ENCODE measurements around the gene ZBTB7B. TPM values are rescaled to one million over a fixed set of nuclear protein-coding genes. Genes with fewer than 3 reads are reported as not detected.

Gene ZBTB7B
- total RNA-seq, 1 donor from 2014 or later = 77.6 TPM

DNA sequence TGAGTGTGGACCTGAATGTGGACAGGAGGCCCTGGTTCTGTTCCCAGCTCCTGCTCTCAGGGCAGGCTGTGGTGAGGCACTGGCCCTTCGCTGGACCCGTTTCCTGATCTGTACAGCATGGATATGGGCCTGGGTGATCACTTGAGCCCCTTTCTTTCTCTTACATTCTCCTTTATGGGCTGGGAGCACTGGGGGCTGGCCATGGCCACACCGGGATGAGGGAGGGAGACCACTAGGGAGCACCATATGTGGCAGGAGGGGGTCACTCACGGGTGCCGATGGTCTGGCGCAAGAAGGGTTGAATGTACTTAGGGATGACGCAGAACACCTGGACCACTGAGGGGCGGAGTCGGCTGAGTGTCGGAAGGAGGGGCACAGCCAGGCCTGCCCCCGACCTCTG lies 28.3 kb downstream of the ZBTB7B start:
- no peak for DNase-seq (ENCODE audit: extremely low spot score in 2 of 2)
- Histone ChIP-seq H3K27me3 (no peaks in the 10 kb centered on the region), H3K4me3 (no peak overlapping the region), H3K9me3 (no peaks in the 10 kb centered on the region), H3K27ac (no peak overlapping the region), H3K36me3 (no peaks in the 10 kb centered on the region), H3K4me1 (peaks cover 11% of the 10 kb centered on the region)
- intact Hi-C loops (cut with DNase I) = no loop called here
- TF ChIP-seq POLR2A (IDR thresholded peaks at IDR 0.05) = no peak
- TF ChIP-seq, protein P1, sequence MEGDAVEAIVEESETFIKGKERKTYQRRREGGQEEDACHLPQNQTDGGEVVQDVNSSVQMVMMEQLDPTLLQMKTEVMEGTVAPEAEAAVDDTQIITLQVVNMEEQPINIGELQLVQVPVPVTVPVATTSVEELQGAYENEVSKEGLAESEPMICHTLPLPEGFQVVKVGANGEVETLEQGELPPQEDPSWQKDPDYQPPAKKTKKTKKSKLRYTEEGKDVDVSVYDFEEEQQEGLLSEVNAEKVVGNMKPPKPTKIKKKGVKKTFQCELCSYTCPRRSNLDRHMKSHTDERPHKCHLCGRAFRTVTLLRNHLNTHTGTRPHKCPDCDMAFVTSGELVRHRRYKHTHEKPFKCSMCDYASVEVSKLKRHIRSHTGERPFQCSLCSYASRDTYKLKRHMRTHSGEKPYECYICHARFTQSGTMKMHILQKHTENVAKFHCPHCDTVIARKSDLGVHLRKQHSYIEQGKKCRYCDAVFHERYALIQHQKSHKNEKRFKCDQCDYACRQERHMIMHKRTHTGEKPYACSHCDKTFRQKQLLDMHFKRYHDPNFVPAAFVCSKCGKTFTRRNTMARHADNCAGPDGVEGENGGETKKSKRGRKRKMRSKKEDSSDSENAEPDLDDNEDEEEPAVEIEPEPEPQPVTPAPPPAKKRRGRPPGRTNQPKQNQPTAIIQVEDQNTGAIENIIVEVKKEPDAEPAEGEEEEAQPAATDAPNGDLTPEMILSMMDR (IDR thresholded peaks at IDR 0.05) = no peak
- no peak for TF ChIP-seq POLR2AphosphoS5 (IDR thresholded peaks at IDR 0.05; ENCODE audit: insufficient read depth in 1 of 2, low read depth in 1 of 2)

DNA sequence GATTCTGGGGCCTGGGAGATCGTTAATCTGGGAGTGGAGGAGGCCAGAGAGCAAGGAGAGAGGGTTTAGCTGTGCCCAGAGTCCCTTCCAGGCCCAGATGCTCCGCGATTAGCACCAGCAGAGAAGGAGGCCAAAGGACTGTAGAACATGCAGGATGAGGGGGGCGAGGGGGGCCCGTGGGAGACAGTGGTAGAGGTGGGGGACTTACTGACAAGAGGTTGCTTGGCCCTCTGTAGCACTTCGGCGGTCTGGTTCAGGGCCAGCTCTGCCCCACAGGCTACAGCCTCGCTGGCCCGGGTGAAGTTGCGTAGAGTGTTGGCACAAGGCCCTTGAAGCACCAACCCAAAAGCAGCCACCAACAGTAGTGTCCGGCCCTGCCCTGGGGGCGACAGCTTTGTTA lies 30.3 kb downstream of the ZBTB7B start:
- Histone ChIP-seq H3K4me1 (peaks cover 20% of the 10 kb centered on the region), H3K9me3 (no peaks in the 10 kb centered on the region), H3K27me3 (no peaks in the 10 kb centered on the region), H3K27ac (no peak overlapping the region), H3K4me3 (no peak overlapping the region), H3K36me3 (no peaks in the 10 kb centered on the region)
- DNase-seq (ENCODE audit: extremely low spot score in 2 of 2) = no peak
- TF ChIP-seq, protein P1 (IDR thresholded peaks at IDR 0.05) = no peak
- no peak for TF ChIP-seq POLR2A (IDR thresholded peaks at IDR 0.05)
- no peak for TF ChIP-seq POLR2AphosphoS5 (IDR thresholded peaks at IDR 0.05; ENCODE audit: insufficient read depth in 1 of 2, low read depth in 1 of 2)
- intact Hi-C loops (cut with DNase I) = no loop called here

DNA sequence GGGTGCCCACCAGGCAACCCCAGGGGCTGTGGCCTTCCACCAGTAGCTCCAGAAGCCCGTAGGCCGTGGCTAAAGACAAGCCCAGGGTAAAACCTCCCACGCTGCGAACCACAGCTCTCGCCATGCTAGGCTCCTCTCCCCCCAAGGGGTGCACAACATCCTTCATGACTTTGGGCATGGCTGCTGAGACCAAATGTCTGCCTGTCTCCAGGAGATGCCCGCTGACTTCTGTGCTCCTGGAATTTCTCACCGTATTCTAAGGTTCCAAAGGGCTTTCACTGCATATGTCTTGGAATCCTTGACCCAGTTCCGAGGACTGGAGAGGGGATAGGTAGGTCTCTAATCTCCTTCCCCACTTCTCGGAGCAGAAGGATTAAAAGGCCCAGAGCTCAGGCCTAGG lies 30.9 kb downstream of the ZBTB7B start, which contains the start of the genes DCST1 and DCST2:
Gene DCST1, plus strand, starts transcription at position 301 of the 400 bp plus-strand sequence. CDS start 213 bp downstream, outside the sequence.
Gene DCST2, minus strand, starts transcription at position 258 of the 400 bp plus-strand sequence. Its CDS starts 80 bp downstream, at position 178.
- TF ChIP-seq, protein P1 (IDR thresholded peaks at IDR 0.05) = no peak
- TF ChIP-seq POLR2AphosphoS5 (IDR thresholded peaks at IDR 0.05; ENCODE audit: insufficient read depth in 1 of 2, low read depth in 1 of 2) (no peak), POLR2A (IDR thresholded peaks at IDR 0.05) (no peak)
- H3K27me3 ChIP-seq = no peaks in the 10 kb centered on the region
- H3K4me1 ChIP-seq = peaks cover 20% of the 10 kb centered on the region
- intact Hi-C loops (cut with DNase I) = no loop called here
- no peak within 1 kb of the TSS for H3K27ac ChIP-seq
- H3K4me3 ChIP-seq = no peak within 1 kb of the TSS
- DNase-seq (ENCODE audit: extremely low spot score in 2 of 2) = no peak
- H3K9me3 ChIP-seq = no peaks in the 10 kb centered on the region
- no peaks in the 10 kb centered on the region for H3K36me3 ChIP-seq

DNA sequence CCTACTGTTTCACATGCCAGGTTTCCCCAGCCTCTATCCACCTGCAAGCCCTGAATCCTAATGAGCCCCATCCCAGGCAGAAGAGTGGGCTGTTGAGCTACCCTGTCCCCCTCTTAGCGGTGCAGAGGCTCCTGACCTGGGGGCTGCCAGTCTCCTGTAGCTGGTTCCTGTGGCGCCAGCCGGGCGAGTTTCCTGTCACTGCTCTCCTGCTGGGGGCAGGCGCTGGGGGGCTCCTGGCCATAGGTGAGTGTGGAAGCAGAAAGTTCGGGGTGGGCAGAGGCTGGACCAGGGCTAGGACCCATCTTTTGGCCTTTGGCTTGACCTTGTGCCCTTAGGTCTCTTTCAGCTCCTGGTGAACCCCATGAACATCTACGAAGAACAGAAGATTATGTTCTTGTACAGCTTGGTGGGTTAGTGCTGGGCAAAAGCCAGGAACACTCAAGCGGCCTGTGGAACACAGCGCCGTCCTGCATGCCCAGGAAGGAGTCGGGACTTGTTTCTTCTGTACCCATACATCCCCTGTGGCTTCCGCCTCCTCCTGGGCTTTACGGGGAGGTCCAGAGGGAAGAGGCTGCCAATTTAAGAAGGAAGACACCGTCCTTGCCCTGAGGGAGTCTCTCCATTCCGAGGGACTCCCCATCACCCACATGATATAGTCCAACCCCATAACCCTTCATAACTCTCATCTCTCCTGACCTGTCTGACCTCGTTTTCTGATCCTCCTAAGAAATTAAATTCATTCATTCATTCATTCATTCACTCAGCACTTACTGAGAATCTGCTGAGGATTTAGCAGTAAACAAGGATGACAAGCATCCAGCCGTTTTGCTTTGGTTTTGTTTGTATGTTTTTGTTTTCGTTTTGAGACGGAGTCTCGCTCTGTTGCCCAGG lies 32.0 kb downstream of the ZBTB7B start:
- no peaks in the 10 kb centered on the region for H3K36me3 ChIP-seq
- H3K9me3 ChIP-seq = no peaks in the 10 kb centered on the region
- TF ChIP-seq POLR2AphosphoS5 (IDR thresholded peaks at IDR 0.05; ENCODE audit: insufficient read depth in 1 of 2, low read depth in 1 of 2) (no peak), POLR2A (IDR thresholded peaks at IDR 0.05) (no peak)
- TF ChIP-seq, protein P1 (IDR thresholded peaks at IDR 0.05) = no peak
- H3K27me3 ChIP-seq = no peaks in the 10 kb centered on the region
- no peak overlapping the region for H3K4me3 ChIP-seq
- DNase-seq (ENCODE audit: extremely low spot score in 2 of 2) = no peak
- H3K4me1 ChIP-seq = peaks cover 29% of the 10 kb centered on the region
- intact Hi-C loops (cut with DNase I) = no loop called here
- no peak overlapping the region for H3K27ac ChIP-seq

DNA sequence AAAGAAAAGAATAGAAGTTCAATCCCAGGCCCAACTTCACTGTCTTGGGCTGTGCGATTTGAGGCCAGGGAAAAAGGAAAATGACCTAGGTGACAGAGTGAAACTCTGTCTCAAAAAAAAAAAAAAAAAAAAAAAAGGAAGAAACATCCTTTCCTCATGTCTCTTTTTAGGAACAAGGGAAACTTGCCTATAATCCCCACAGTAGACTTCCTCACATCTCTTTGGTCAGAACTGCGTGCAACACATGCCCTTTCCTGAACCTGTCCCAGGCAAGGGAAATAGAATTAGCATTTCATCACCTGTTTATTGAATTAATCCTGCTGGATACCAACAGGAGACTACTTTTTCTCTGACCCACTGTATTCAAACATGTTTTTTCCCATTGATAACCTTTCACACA lies 33.3 kb downstream of the ZBTB7B start:
- H3K36me3 ChIP-seq = no peaks in the 10 kb centered on the region
- no peak for TF ChIP-seq POLR2AphosphoS5 (IDR thresholded peaks at IDR 0.05; ENCODE audit: insufficient read depth in 1 of 2, low read depth in 1 of 2)
- TF ChIP-seq POLR2A (IDR thresholded peaks at IDR 0.05) = no peak
- TF ChIP-seq, protein P1 (IDR thresholded peaks at IDR 0.05) = no peak
- H3K27me3 ChIP-seq = no peaks in the 10 kb centered on the region
- H3K4me1 ChIP-seq = peaks cover 30% of the 10 kb centered on the region
- intact Hi-C loops (cut with DNase I) = no loop called here
- H3K27ac ChIP-seq = no peak overlapping the region
- no peak overlapping the region for H3K4me3 ChIP-seq
- H3K9me3 ChIP-seq = no peaks in the 10 kb centered on the region
- no peak for DNase-seq (ENCODE audit: extremely low spot score in 2 of 2)
